ENCODE results near the gene GRAMD2A.

GRCh38 chr15:72202801-72203506 lies 5.4 kb upstream of the GRAMD2A start:
- no peak for TF ChIP-seq CTCF (IDR thresholded peaks at IDR 0.05)
- TF ChIP-seq POLR2A (IDR thresholded peaks at IDR 0.05) = no peak
